Epithelial cell of esophagus (primary cell): ENCODE measurements around the gene RGMA.
A peak's percentile ranks its signal among the peaks of the same experiment; 100 is the strongest.

Experiments used
- DNase-seq: peaks from one replicate; pipeline ENCODE4 v3.0.0; 2010; ENCODE audit warnings: low read depth
- H3K4me3 ChIP-seq: 2 replicates; pipeline ENCODE4 v1.5.1; 2011; ENCODE audit warnings: mild to moderate bottlenecking, low read length, control low read depth
- CTCF ChIP-seq: IDR thresholded peaks from 2 replicates; pipeline ENCODE4 v1.5.1; 2011; ENCODE audit warnings: low read depth, mild to moderate bottlenecking, low read length, control low read depth, inconsistent platforms; ENCODE audit not compliant: insufficient read depth; ENCODE audit errors: missing control alignments

RGMA gene

GRCh38 chr15:93037820-93038705, 50.9 kb downstream of the RGMA start:
- TF ChIP-seq CTCF, result no peak
- H3K4me3 ChIP-seq, result no peak overlapping the region
- no peak for DNase-seq

- DNase-seq, result peak; percentile 56
- TF ChIP-seq CTCF, result peak; percentile 48
- H3K4me3 ChIP-seq, result no peak overlapping the region
These were observed 51.8 kb downstream of the RGMA start for GRCh38 chr15:93036951-93037819.

- DNase-seq, result peak; percentile 49
- peak; percentile 68 for TF ChIP-seq CTCF
- H3K4me3 ChIP-seq, result no peak overlapping the region
These were observed 52.8 kb downstream of the RGMA start for GRCh38 chr15:93035953-93036810.

- TF ChIP-seq CTCF, result no peak
- no peak for DNase-seq
- H3K4me3 ChIP-seq, result no peak overlapping the region
These were observed 53.7 kb downstream of the RGMA start for GRCh38 chr15:93035092-93035915.

- no peak for TF ChIP-seq CTCF
- DNase-seq, result no peak
- H3K4me3 ChIP-seq, result no peak overlapping the region
These were observed 54.5 kb downstream of the RGMA start for GRCh38 chr15:93034512-93034911.
